ENCODE measurements around the gene WIPF1.

The WIPF1 gene

GRCh38 chr2:174511580-174512260, 85.9 kb downstream of the WIPF1 start:
- no peak overlapping the region for H3K4me3 Mint-ChIP-seq
- DNase-seq (ENCODE audit: low spot score), result no peak
- H3K9me3 Mint-ChIP-seq, result peaks cover 55% of the 10 kb centered on the region
- peaks cover 3% of the 10 kb centered on the region for H3K27me3 Mint-ChIP-seq (ENCODE audit: low read depth)
- H3K27ac Mint-ChIP-seq, result no peak overlapping the region
- peaks cover 6% of the 10 kb centered on the region for H3K4me1 Mint-ChIP-seq (ENCODE audit: low read depth)
- H3K36me3 Mint-ChIP-seq (ENCODE audit: low read depth), result peaks cover 9% of the 10 kb centered on the region

- Mint-ChIP-seq H3K9me3 (peaks cover 55% of the 10 kb centered on the region), H3K4me1 (ENCODE audit: low read depth) (peaks cover 4% of the 10 kb centered on the region), H3K27me3 (ENCODE audit: low read depth) (peaks cover 3% of the 10 kb centered on the region), H3K4me3 (no peak overlapping the region), H3K27ac (no peak overlapping the region), H3K36me3 (ENCODE audit: low read depth) (peaks cover 9% of the 10 kb centered on the region)
- DNase-seq (ENCODE audit: low spot score), result no peak
These were observed 86.9 kb downstream of the WIPF1 start for GRCh38 chr2:174510583-174511189.
